Inflammatory macrophage (primary cell): ENCODE measurements around the gene MTG1.

Experiments
- DNase-seq, 2 donors: peaks; one replicate each; pipeline ENCODE4 v3.0.0-alpha.2; 2020 to 2022
- total RNA-seq, 18 experiments: gene quantifications; one replicate each; lab custom pipeline; 2026; ENCODE audit warnings: mixed read lengths in 6 of 18, inconsistent platforms in 2 of 18; lab: John Stamatoyannopoulos, UW

MTG1 gene, protein sequence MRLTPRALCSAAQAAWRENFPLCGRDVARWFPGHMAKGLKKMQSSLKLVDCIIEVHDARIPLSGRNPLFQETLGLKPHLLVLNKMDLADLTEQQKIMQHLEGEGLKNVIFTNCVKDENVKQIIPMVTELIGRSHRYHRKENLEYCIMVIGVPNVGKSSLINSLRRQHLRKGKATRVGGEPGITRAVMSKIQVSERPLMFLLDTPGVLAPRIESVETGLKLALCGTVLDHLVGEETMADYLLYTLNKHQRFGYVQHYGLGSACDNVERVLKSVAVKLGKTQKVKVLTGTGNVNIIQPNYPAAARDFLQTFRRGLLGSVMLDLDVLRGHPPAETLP
- total RNA-seq, result 1.8 to 5.9 (median 3.5) reads per million in 18 experiments

DNA sequence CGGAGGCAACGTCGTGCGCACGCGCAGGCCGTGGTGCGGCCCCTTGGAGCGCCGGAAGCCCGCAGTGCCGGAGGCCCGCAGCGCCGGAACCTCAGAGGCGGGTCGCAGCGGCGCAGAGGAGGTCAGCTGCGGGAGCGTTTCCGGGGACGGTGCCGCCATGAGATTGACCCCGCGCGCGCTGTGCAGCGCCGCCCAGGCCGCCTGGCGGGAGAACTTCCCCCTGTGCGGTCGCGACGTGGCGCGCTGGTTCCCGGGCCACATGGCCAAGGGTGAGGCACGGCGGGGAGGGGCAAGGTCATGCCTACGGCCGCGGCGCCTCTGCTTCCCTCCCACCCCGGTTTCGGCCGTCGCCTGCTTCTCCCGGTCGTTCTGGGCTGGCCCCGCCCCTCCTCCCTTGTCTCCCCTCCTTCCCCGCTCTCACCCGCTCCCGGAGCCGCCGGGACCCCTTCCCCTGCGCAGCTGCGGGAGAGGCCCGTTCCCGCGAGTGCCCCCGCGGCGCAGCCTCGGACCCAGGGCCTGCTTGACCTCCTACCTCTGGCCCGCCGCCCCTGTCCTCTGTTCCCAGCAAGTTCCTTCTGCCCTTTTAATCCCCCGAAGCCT is at the start of gene MTG1:
Gene MTG1, plus strand, starts transcription at position 94 of the 600 bp plus-strand sequence. Its CDS starts 64 bp downstream, at position 158.
- peak; percentile 98 for DNase-seq

DNA sequence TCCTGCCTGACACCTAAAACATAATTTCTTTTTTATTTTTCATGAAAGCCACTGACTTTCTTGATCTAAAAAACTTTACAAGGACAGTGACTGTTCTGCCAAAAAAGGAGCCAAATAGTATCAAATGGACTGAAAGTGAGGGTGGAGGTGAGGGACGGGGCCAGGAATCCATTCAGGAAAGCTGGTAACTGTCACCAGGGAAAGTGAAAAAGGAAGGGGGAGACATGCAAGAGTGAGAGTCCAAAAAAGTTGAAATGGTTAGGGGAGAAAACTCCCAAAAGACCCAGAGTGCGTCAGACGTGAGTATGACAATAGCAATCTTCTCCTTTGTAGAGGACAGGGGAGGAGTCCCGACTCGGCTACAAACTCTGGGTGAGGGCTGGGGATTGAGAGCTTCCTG is 49.7 kb upstream of the MTG1 start:
- DNase-seq, result no peak

DNA sequence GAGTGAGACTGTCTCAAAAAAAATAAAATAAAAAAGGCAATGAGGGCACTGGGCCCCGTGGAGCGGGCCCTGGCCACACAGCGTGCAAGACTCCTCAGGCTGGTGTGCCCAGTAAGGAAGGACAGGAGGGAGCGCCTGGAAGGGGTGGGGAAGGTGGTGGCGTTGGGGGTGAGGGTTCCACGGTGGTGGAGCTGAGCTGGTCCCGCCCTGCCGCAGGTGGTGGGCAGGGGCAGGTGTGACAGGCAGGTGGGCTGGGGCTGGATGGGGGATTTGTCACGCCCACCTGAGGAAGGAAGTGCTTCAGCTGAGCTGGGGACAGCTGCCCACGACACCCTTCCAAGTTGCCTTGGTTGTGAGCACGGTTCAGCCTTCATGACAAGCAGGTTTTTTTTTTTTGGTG is 47.5 kb upstream of the MTG1 start:
- no peak for DNase-seq

DNA sequence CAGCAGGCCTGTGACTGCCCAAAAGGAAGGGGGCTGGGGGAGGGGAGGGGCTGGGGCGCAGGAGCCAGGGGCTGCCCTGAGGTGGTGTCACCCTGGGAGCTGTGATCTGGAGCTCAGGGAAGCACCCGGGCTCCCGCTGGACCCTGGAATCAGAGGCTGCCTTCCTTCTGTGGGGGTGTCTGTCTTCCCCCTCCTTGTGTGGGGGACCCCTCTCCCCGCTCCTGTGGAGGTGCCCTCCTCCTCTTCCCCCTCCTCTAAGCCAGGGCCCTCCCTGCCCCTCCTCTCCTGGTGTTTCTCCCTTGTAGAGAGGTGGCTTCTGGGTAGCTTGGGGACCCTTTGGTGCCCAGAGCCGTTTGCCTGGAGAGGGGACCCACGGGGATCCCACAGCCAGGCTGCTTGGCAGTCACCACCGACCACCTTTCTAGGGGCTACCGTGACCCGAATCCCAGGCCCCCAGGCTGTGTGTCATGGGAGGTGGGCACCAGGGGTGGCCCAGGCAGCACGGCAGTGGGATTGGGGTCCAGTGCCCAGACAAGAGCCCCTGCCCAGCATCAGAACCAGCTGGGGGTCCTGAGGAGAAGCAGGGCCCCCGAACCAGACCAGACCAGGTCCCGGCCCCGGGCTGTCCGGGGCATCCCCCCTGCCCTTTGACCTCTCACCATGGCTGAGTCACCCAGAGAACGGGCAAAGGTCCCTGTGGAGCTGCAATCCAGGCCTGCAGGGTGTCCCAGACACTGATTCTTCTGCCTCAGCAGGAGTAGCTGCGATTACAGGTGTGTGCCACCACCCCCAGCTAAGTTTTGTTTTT is 46.0 kb upstream of the MTG1 start:
- no peak for DNase-seq

DNA sequence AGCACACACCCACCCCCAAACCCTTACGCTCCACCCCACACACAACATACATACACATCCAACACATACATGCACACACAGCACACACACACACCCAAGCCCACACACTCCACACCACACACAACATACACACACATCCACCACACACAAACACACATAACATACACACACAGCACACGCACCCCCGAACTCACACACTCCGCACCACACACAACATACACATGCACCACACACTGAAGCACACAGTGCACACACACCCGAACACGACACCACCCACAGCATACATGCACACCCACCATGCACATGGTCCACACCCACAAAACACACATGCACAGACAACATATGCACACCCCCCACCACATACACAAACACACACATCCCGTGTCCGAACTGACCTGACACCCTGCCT is 44.8 kb upstream of the MTG1 start:
- no peak for DNase-seq

DNA sequence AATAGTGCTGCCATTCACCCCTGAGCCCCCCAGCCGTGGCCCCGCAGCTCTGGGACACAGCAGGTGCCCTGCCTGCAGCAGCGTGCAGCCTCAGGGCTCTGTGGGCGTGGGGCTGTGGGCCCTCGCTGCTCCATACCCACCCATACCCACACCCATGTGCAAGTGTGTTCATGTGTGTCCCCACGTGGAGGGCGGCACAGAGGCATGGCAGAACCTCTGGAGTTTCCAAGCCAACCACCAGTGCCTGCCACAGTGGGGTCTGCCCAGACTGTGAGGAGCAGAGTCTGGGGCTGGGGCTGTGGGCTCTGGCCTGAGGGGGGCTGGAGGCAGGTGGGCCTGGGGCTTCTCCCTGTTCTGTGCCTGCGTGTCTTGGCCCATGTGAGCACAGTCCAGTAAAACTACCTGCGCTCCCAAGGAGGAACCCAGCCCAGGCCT is 44.4 kb upstream of the MTG1 start:
- DNase-seq, result no peak

DNA sequence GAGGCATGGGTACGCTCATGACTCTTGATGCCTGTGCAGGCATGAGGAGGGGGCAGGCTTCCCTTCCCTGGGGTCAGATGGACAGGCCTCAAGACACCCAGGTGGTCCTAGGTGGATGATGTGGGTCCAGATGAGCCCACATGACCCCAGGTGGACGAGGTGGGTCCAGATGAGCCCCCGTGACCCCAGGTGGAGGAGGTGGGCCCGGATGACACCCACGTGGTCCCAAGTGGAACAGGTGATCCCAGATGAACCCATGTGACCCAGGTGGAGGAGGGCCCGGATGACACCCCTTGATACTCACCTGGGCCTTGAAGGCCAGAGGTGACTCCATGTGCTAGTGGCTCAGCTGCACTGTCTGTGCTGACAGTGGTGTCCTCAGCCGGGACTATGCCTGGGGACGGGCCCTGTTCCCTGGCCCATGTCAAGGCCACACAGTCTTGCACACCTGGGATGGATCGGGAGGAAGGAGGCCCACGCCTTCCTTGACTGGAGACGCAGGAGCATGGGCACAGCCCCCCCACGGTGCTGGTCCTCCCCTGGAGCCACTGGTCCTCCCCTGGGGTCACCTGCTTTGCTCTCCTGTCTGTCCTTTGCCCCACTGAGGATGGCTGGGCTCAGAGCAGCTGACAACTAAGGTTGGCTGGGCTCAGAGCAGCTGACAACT is 43.5 kb upstream of the MTG1 start:
- DNase-seq, result no peak

DNA sequence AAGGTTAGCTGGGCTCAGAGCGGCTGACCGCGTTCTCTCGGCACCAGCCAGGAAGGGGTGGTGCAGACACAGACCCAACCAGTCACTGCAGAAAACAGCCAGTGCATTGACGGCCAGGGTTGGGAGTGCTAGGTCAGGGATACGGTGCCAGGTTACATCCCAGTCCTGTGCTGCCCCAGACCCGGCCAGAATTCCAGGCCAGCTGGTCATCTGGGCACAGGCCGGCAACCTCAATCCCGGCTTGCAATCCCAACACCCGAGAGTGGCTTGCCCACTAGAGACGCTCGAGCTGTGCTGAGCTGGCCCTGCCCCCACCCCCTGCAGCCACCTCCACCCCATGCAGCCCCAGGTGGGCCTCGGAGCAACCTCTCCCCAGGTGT is 43.0 kb upstream of the MTG1 start:
- DNase-seq, result no peak

DNA sequence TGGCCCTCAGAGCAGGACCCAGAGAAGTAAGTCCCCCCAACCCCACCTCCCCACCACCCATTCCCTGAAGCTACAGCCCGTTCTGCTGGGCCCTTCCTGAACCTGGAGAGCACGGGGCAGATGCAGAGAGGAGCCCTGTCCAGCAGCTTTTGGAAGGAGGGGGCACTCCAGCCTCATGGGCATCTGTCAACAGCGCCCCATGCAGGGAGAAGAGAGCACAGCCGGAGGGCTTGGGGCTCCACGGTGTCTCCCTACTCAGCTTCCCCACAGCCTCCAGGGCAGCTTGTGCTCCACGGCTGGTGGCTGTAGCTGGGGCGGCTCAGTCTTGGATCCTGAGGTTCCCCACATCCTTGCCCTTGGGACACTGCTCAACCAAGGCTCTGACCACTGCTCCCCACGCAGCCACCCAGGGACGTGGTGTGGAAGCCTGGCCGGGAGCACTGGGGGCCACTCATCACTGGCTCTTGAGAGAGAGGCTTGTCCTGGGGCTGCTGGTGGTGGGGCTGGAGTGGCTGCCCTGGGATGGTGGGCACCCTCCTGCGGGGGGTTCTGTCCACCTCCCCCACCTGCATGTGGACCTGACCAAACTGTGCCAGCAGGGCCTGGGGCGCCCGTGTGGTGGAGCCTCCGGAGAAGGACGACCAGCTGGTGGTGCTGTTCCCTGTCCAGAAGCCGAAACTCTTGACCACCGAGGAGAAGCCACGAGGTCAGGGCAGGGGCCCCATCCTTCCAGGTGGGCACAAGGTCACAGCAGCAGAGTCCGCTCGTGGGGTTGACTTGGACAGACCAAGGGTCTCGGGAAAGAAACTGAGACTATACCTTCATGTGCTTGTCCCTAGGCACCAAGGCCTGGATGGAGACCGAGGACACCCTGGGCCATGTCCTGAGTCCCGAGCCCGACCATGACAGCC is 42.3 kb upstream of the MTG1 start:
- no peak for DNase-seq

DNA sequence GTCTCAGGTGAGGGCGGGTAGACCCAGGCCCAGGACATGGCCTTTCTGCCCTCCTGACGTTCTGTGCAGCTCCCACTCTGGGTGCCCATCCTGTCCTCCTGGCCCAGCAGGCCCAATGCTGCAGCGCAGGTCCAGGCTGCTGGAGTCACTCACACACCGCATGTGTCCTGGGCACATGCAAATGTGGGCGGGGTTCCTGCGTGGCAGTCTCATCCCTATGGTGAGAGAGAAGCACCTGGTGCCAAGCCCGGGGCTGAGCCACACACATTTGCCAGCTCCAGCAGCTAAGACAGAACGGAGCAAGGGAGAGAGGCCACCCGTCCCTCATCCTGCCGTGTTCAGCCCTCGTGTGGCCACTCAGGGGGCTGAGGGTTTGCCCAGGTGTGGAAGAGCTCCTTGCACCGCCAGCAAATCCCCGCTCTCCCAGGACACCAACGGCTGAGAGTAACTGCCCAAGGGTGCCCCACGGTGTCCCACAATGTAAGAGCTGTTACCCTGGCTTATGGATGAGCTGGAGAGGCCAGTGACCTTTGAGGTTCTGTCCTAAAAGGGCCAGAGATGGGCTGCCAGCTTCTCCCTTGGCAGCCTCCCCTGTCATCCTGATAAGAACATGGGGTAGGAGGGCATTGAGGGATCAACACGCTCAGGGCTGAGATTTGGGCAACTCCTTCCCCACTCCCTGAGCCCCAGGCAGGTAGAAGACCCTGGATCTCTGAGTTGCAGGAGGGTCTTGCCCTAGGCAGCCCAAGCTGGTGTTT is 40.6 kb upstream of the MTG1 start:
- DNase-seq, result no peak

DNA sequence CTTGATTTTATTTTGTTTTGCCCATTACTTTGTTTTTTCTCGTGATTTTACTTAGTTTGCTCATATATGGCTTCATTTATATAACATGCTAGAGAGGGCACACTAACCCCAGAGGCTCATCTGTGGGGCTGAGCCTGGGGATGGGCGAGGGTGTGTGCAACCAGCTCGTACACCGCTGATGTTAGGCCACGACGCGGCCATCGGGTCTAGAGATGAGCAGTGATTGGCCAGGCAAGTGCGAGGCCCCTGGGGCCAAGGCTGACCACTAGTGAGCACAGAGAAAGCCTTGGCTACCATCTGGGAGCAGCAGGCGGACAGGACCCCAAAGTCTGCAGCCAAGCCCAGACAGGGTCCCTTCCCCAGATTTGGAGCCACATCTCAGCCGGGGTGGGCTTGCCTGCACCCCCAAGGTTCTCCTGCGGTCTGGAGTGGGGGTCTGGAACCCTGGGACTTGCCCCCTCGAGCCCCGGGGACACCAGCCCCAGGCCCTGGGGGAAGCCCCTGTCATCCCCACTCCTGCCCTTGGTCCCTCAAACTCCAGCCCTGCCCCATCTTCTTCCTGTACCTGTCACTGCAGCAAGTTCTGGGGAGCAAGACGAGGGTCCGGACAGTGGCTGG is 39.9 kb upstream of the MTG1 start:
- DNase-seq, result no peak

DNA sequence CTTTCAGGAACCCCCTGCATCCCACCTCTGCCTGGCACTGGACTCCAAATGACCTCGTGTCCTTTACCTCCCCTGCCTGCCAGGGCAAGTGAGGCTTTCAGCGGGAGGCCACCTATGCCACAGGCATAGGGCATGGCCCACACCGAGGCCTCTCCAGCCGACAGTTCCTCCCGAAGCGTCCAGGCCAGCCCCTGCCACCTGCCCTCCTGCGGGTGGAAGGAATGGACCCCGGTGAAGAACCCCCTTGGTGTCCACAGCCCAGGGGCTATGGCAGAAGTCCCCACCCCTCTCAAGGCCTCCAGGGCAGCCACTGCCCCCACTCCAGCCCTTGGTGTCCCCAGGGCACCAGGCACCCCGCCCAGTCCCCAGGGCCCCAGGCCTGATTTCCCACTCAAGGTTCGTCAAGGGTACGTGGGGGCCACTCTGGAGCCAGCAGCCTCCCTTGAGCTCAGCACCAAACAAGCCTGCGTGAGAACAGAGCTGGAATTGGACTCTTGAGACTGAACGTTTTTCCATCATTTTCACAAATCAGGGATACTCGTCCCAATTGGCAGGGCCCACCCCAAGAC is 39.2 kb upstream of the MTG1 start:
- DNase-seq, result no peak

DNA sequence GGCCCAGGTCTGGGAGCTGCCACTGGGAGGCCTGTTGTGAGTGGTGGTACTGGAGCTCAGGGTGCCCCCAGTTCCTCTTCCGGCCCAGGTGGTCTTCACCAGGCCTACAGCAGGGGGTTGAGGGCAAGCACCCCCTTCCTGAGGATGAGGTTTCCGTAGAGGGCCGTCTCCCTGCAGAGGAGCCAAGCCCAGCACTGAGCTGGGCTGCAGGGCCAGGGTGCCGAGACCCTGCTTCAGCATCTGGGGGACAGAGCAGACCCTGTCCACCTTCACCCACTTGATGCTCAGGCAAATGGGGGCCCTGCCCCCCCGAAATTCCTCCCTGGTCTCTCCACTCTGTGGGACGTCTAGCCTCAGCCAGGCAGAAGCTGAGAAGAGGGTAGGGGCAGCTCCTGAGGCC is 38.7 kb upstream of the MTG1 start:
- no peak for DNase-seq

DNA sequence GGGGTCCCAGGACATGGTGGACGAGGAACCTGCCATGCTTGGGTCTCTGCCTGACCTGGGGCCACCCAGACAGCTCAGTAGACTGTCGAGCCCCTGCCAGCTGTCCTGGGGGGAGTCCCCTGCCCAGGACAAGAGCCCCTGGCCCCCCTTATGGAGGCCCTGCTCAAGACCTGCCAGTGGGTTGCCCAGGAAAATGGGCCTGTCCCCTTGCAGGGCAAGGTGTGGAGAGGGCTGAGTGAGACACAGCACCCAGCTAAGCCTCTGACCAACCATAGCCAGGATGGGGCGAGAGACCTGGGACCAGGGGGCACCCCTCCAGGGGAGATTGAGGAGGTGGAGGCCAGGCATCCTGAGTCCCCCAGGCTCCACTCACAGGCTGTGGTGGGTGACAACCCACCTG is 38.0 kb upstream of the MTG1 start:
- no peak for DNase-seq

DNA sequence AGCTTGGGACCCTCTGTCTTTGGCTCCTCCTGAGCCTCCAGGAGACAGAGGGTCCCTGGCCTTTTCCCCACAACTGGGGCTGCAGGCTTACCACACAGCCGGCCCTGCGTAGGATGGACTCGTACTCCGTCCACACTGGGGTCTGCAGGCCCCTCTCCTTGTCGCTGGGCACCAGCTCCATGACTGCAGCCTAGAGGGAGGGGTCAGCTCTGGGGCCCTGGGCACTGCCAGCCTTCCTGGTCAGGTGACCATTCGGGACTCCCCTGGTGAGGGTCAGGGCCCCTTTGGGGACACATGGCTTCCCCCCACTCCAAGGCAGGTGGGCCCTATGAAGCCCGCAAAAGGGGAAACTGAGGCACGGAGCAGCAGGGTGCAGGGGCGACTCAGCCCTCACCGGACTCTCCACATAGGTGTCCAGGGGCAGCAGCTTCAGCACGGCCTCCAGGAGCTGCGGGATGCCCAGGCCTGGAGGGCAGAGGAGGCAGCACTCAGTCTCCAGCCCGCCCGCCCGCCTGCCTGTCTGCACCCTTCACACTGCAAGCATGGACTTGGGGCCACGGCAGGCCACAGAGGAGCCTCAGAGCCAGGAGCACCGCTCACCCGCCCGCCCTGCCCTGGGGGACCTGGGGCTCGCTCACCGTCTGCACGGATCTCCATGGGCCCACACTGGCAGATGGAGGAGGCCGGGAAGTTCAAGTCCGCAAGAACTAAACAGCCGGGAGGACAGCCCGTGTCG is 37.2 kb upstream of the MTG1 start:
- no peak for DNase-seq

DNA sequence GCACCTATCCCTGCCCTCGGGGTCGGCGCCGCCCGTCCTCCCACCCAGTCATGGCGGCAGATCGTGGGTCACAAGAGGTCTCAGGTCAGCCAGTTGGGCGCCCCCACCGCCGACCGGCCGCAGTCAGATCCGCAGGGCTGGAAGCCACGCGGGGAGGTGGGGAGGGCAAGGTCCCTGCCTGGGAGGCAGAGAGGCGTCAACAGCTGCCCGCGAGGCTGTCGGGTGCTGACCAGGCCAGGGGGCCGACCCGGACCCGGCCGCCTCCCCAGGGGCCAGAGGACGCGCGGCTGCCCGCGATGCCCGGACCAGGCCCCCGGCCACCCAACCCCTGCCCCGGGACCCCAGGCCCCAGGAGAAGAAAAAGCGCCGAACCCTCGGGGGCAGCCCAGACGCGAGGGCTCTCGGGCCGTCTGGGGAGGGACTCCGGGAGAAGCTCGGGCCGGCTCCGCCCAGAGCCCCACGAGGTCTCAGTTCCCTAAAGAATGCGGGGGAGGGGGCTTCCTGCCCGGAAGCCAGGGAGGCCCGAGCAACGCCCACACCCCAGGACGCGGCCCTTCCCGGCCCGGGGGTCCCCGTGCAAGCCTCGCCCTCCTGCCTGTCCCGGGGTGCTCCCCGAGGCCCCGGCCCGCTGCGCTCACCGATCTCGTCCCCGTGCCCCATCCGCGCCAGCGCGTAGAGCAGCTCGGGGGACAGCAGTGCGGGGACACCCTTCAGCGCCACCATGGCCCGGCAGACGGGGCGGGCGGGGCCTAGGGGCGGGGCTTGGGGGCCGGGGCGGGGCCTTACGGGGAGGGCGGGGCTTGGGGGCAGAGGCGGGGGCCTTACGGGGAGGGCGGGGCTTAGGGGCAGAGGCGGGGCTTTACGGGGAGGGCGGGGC is 36.4 kb upstream of the MTG1 start, which contains the start of gene FUOM:
Gene FUOM, minus strand, starts transcription at position 735 of the 877 bp plus-strand sequence. Its CDS starts 12 bp downstream, at position 723.
- DNase-seq, result peak; percentile 91 to 96

DNA sequence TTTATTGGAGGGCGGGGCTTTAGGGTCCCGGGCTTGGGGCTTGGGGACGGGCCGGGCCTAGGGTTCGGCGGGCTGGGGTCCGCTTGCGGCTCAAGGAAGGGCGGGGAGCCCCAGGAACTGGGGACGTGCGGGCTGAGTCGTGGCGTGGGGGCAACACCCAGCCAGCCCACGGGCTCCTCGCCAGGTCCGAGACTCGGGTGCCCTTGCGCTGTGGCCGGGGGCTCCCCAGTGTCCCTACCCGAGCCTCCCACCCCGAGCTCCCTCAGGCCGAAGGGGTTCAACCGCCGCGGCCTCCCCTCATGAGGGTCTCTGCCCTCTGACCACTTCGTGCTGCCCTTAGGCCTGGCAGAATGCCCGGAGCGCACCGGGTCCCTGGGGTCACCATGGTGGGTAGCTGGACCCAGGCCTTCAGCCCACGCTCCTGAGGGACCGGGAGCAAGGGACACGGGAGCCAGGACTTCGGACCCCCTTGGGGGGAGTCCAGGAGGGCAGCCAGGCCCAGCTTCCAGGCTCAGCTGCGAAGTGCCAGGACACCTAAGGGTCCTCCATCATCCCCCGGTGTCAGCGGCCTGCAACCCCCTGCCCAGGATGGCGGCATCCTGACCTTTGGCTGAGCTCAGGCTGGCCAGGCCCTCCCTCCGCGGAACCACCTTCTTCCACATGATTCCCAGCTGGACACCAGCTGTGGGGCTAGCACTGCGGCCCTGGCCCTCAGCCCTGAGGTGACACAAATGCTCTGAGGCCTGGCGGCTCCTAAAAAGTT is 35.6 kb upstream of the MTG1 start:
- no peak for DNase-seq

DNA sequence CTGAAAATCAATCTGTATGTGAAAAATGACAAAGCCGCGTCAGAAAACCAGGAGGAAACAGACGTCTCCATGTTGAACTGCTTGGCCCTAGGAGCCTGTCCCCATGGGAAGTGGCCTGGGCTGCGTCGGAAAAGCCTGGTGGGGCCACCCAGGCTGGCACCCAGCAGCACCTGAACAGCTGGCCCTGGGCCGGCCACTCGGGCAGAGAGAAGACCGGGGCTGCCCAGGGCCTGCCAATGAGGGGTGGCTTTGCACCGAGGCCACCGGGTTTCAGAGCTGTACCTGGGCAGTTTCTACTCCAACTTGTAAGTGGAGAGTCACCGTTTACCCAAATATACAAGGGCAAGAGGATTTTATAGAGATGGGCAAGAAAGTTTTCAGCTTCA is 35.0 kb upstream of the MTG1 start:
- no peak for DNase-seq
